GM12864 (cell line): Measurements from ENCODE around the gene TMEM129.

Experiments used
- DNase-seq: peaks from one replicate; pipeline ENCODE4 v3.0.0-alpha.2; 2011; ENCODE audit warnings: low read depth
- H3K4me3 ChIP-seq: 2 replicates; pipeline ENCODE4 v1.5.1; 2011; ENCODE audit warnings: mild to moderate bottlenecking, low read depth, low read length, control low read depth
- CTCF ChIP-seq: IDR thresholded peaks from 2 replicates; pipeline ENCODE4 v1.5.1; 2011; ENCODE audit warnings: low read depth, mild to moderate bottlenecking, moderate library complexity, low read length, control low read depth, inconsistent platforms; ENCODE audit errors: missing control alignments

TMEM129 gene

GRCh38 chr4:1753294-1753696, 32.2 kb upstream of the TMEM129 start:
- TF ChIP-seq CTCF, result no peak
- no peak overlapping the region for H3K4me3 ChIP-seq
- no peak for DNase-seq

GRCh38 chr4:1752284-1753041, 31.3 kb upstream of the TMEM129 start:
- no peak overlapping the region for H3K4me3 ChIP-seq
- DNase-seq, result no peak
- no peak for TF ChIP-seq CTCF

GRCh38 chr4:1751919-1752283, 30.8 kb upstream of the TMEM129 start:
- DNase-seq, result no peak

GRCh38 chr4:1751155-1751918, 30.2 kb upstream of the TMEM129 start:
- no peak overlapping the region for H3K4me3 ChIP-seq
- TF ChIP-seq CTCF, result no peak
- DNase-seq, result no peak

More at GRCh38 chr4:1751919-1752283, 30.8 kb upstream of the TMEM129 start:
- no peak overlapping the region for H3K4me3 ChIP-seq
- TF ChIP-seq CTCF, result no peak

- H3K4me3 ChIP-seq, result no peak overlapping the region
- no peak for TF ChIP-seq CTCF
- no peak for DNase-seq
These were observed 29.4 kb upstream of the TMEM129 start for GRCh38 chr4:1750381-1751154.

- TF ChIP-seq CTCF, result no peak
- no peak for DNase-seq
- no peak overlapping the region for H3K4me3 ChIP-seq
These were observed 28.7 kb upstream of the TMEM129 start for GRCh38 chr4:1749826-1750225.
